GM08714 (cell line): ENCODE results near the gene ZNF85.
"Not testable (repeated sequence)": the region's sequence is repeated elsewhere in the genome, so short reads cannot be mapped to it uniquely, and the experiment has no call there.

Source experiments
- H3K4me3 ChIP-seq: fragments of 200-500 bp; sonication (Bioruptor generic); 2 replicates; pipeline ENCODE4 v1.5.1; 2014; ENCODE audit warnings: mild to moderate bottlenecking, low read length, inconsistent platforms
- ZNF274 ChIP-seq: IDR thresholded peaks from 2 replicates; pipeline ENCODE4 v1.6.1; 2012; ENCODE audit warnings: mild to moderate bottlenecking, low read depth, low read length

Gene ZNF85

DNA sequence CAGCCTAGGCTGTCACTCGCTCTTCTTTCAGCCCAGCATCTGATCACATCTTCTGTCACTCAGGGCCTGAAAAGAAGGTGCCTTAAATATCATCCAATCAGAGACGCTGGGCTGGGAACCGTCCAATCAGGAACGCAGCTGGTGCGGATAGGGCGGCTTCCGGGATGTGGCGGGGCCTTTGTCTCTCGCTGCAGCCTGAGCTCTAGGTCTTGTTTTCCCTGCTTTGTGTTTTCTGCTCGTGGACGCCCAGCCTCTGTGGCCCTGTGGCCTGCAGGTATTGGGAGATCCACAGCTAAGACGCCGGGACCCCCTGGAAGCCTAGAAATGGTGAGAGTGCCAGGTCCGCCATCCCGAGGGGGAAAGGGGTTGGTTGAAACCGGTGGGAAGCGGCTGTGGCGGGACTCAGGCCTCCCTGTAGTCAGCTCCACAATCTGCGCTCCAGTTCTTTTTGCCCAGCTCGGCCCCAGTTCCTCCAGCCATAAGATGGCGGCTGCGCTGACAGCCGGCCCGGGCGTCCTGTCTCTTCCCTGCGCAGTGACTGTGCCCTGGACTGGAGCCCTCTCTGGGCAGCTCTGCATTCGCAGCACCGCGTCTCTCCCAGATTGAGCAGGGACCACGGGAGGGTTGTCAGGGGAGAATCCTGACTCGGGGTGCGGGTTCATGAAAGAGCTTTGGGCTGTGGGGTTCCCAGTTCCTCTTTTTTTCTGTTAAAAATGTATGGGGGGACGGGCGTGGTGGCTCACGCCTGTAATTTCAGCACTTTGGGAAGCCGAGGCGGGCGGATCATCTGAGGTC lies at the start of gene ZNF85:
Gene ZNF85, plus strand, starts transcription at position 175 of the 795 bp plus-strand sequence. Its CDS starts 150 bp downstream, at position 325.
- TF ChIP-seq ZNF274, result no peak
- H3K4me3 ChIP-seq, result peak within 1 kb of the TSS; percentile 67

DNA sequence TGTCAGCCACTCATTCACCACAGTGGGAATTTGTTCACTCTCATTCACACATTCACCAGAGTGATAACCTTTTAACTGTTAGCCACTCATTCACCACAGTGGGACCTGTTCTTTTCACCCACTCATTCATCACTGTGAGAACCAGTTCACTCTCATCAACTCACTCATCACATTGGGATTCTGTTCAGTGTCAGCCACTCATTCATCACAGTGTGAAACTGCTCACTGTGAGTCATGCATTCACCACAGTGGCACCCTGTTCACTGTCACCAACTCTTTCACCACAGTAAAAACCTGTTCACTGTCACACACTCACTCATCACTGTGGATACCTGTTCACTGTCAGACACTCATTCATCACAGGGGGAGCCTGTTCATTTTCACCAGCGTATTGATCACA lies 43.5 kb upstream of the ZNF85 start:
- TF ChIP-seq ZNF274, result no peak
- H3K4me3 ChIP-seq, result no peak overlapping the region

DNA sequence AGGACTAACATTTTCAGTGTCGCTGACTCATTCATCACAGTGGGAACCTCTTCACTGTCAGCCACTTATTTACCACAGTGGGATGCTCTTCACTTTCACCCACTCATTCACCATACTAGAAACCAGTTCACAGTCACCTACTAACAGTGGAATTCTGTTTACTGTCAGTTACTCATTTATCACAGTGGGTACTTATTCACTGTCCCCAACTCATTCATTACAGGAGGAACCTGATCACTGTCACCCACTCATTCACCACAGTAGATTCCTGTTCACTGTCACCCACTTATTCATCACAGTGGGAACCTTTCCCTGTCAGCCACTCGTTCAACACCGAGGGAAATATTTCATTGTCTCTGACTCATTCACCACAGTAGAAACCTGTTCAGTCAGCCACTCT lies 10.1 kb upstream of the ZNF85 start:
- no peak for TF ChIP-seq ZNF274
- H3K4me3 ChIP-seq, result no peak overlapping the region

DNA sequence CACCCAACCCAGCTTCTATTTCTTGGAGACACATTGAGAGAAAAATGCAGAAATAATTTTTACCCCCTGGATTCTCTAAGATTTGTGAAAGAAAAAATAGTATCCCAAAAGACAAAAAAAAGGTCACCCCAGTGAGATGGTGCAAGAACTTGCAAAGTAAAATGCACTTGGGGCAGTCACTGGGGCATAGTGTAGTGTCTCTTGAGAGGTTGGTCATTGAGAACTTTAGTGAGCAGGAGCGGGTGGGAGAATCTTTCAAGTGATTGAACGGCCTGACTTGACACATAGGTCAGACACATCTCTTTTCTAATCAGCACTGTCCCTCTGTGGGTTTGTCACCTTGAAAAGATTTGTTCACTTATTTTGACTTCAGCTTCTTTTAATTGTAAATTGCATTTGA lies 2.4 kb downstream of the ZNF85 start:
- no peak for TF ChIP-seq ZNF274
- H3K4me3 ChIP-seq, result no peak overlapping the region

DNA sequence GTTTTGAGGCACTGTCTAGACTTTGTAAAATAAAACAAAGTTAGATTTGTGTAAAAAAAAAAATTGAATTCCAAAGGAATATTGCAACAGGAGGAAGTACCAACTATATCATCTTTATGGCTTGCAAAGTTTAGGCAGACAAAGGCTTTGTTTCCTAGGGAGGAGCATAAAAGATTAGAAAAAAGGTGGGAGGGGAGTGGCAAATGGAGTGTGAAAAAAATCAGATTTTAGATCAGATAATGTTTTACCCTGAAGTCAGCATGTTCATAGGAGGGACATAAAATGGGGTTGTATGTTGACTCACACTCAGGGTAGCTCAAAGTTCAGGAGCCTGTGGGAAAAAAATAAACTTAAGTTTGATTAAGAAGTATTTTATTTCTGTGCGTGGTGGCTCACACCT lies 3.7 kb downstream of the ZNF85 start:
- TF ChIP-seq ZNF274, result no peak
- no peak overlapping the region for H3K4me3 ChIP-seq

DNA sequence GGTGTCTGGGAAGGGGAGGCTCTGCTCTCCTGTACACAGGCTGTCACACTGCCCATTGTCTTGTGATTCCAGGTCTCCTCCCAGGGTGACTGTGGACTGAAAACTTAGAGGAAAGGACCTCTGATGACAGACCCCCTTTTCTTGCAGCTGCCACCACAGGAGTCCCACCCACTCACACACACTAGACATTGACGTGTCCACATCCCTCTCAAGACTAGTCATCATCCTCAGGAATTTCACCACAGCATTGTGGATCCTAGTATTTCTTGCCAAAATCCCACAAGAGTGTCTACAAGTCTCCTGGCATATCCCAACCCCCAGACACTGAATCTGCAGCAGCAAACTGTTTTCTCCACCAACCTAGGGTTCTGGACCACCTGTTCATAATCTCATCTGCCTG lies 5.3 kb downstream of the ZNF85 start:
- H3K4me3 ChIP-seq, result no peak overlapping the region
- TF ChIP-seq ZNF274, result no peak

DNA sequence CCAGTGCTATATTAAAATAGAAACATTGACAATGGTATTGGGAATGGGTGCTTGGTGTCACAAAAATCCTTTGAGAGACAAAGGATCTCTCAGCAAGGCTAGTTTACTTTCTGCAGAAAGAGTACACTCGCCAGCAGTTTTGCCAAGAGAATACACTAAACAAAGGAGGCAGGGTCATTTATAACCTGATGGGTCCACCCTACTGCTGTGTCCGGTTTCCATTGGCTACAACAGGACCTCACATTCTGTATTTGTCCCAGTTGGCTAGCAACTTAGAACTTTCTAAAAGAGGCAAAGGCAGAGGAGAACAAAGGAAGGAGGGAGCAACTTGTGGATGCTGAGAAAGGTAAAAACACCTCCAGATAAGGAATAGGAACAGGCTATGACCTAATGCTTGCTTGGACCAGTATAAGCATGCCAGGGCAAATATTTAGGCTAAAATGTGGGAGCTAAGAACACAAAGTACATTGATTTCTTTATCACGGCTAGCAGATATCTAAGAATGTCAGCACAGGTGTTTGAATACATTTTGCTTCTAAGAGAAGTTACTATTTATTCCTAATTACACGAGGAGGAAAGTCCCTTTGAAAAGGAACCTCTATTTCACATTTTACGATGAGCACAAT lies 13.4 kb downstream of the ZNF85 start:
- H3K4me3 ChIP-seq, result not testable (repeated sequence)

DNA sequence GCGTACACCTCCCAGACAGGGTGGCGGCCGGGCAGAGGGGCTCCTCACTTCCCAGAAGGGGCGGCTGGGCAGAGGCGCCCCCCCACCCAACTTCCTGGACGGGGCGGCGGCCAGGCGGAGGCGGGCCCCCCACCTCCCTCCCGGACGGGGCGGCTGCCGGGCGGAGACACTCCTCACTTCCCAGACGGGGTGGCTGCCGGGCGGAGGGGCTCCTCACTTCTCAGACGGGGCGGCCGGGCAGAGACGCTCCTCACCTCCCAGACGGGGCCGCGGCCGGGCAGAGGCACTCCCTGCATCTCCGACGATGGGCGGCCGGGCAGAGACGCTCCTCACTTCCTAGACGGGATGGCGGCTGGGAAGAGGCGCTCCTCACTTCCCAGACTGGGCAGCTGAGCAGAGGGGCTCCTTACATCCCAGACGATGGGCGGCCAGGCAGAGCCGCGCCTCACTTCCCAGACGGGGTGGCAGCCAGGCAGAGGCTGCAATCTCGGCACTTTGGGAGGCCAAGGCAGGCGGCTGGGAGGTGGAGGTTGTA lies 29.6 kb downstream of the ZNF85 start:
- H3K4me3 ChIP-seq, result not testable (repeated sequence)

DNA sequence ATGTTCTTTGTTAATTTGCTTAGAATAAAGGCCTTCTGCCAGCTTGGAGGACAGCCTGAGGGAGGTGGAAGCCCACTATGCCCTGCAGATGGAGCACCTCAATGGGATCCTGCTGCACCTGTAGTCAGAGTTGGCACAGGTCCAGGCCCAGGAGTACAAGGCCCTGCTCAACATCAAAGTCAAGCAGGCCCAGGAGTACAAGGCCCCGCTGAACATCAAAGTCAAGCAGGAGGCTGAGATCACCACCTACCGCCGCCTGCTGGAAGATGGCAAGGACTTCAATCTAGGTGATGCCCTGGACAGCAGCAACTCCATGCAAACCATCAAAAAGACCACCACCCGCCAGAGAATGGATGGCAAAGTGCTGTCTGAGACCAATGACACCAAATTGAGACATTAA lies 41.7 kb downstream of the ZNF85 start:
- no peak for TF ChIP-seq ZNF274
- no peak overlapping the region for H3K4me3 ChIP-seq

DNA sequence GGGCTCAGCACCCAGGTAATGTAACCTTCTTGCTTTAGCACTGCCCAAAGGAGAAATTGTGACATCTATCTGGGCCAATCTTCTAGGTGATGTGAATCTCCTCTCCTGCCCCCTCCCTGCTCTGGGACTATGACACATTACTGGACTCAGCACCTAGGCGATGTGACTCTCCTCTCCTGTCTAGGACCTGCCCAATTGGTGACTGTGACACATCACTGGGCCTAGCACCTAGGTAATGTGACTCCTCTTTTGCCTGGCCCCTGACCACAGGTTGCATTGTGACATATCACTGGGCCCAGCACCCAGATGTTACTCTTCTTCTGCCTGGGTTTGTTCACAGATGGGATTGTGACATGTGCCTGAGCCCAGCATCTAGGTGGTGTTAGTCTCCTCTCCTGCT lies 45.0 kb downstream of the ZNF85 start:
- no peak for TF ChIP-seq ZNF274
- no peak overlapping the region for H3K4me3 ChIP-seq

DNA sequence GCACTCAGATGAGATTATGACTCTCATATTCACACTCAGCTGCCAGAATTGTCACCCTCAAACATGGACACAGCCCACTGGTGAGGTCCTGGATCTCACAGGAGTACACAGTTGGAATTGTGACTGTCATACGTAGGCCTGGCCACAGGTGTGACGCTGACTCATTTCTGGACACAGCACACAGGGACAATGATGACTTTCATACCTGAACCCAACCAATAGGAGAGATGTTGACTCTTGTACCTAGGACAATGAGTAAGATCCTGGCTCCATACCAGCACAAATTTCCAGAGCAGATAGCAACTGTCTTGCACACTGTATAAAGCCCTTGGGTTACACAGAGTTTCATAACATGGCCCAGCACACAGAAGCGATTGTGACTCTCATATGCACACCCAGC lies 46.4 kb downstream of the ZNF85 start:
- TF ChIP-seq ZNF274, result no peak
- no peak overlapping the region for H3K4me3 ChIP-seq

DNA sequence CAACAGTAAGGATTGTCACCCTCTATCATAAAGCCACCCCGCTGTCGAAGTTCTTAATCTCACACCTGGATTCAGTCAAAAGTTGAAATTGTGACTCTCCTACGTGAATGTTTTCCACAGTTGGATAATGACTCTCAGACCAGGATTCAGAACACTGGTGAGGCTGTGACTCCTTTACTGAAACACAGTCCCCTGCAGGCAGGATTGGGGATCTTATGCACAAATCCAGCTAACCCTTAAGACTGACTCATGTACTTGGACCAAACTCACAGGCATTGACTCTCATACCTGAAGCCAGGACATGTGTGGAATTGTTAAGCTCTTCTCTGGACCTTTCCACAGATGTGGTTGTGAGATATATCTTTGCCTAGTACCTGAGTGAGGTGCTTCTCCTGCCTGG lies 46.8 kb downstream of the ZNF85 start:
- TF ChIP-seq ZNF274, result no peak
- H3K4me3 ChIP-seq, result no peak overlapping the region

DNA sequence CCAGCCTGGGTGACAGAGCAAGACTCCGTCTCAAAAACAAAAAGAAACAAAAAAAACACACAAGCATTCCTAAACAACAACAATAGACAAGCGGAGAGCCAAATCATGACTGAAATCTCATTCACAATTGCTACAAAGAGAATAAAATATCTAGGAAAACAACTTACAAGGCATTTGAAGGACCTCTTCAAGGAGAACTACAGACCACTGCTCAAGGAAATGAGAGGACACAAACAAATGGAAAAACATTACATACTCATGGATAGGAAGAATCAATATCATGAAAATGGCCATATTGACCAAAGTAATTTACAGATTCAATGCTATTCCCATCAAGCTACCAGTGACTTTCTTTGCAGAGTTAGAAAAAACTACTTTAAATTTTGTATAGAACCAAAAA lies 69.7 kb downstream of the ZNF85 start:
- not testable (repeated sequence) for H3K4me3 ChIP-seq

DNA sequence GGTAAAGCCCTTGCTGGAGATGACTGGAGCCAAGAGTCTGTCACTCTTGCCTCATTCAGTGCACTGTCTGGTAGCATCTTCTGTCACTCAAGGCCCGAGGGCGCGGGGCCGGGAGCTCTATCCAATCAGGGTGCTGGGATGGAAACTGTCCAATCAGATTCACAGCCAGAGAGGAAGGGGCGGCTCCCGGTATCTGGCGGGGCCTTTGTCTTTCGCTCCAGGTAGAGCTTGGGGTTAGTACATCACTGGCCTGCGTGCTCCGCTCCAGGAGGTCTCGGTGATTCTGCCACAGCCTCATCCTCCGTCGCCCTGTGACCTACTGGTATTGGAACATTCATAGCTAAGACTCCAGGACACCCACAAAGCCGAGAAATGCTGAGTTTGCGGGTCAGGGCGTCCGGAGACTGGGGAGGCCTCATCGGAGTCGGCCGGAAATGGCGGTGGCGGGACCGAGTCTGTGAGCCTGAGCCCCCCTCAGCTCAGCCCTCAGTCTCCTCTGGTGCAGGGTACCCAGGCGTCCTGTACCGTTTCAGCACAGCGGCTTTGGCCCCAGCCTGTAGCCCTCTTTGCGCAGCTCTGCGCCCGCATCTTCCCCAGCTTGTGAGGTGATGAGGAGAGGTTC lies 76.8 kb downstream of the ZNF85 start:
- no peak for TF ChIP-seq ZNF274
- H3K4me3 ChIP-seq, result peak overlapping the region; percentile 48; the same call in 1 of the 2 replicates
